ENCODE measurements around the gene AATK. TPM values are rescaled to one million over a fixed set of nuclear protein-coding genes. Genes with fewer than 3 reads are reported as not detected.

Gene AATK
- total and polyA plus RNA-seq, 10 donors = 2.5 to 69.5 (median 20.1) TPM

- intact Hi-C loops (cut with DNase I; ENCODE audit: low total_unique reads) = no loop called here
- peak; percentile 64 for DNase-seq
- H3K4me3 ChIP-seq = no peak overlapping the region
- peaks cover 11 to 54% (median 38%) of the 10 kb centered on the region in 6 donors for H3K4me1 ChIP-seq
- H3K27ac ChIP-seq = no peak overlapping the region
- no peaks in the 10 kb centered on the region for H3K9me3 ChIP-seq
- WGBS, 5 donors = 82 to 94% (median 88%) methylated on average over 5 to 15 of the region's 15 CpGs
- no peak for TF ChIP-seq POLR2AphosphoS5 (IDR thresholded peaks at IDR 0.05)
- TF ChIP-seq CTCF (IDR thresholded peaks at IDR 0.05 in 8 of 11, conservative IDR thresholded peaks at IDR 0.05 in 3 of 11) = no peak
- TF ChIP-seq POLR2A (IDR thresholded peaks at IDR 0.05) = no peak
- peaks cover 0 to 84% (median 28%) of the 10 kb centered on the region in 7 donors for H3K27me3 ChIP-seq (replicated peaks in 1 of 7)
- no peaks in the 10 kb centered on the region for H3K36me3 ChIP-seq
These were observed 2.2 kb downstream of the AATK start for GRCh38 chr17:81163703-81164370.

GRCh38 chr17:81163051-81163695, 2.8 kb downstream of the AATK start:
- intact Hi-C loops (cut with DNase I; ENCODE audit: low total_unique reads) = no loop called here
- H3K27ac ChIP-seq = no peak overlapping the region
- peaks cover 0 to 84% (median 28%) of the 10 kb centered on the region in 7 donors for H3K27me3 ChIP-seq (replicated peaks in 1 of 7)
- no peaks in the 10 kb centered on the region for H3K36me3 ChIP-seq
- H3K4me1 ChIP-seq = peaks cover 11 to 61% (median 41%) of the 10 kb centered on the region in 6 donors
- 86 to 94% (median 89%) methylated on average over 12 to 19 of the region's 19 CpGs for WGBS, 5 donors
- TF ChIP-seq POLR2AphosphoS5 (IDR thresholded peaks at IDR 0.05) (no peak), POLR2A (IDR thresholded peaks at IDR 0.05) (no peak), CTCF (IDR thresholded peaks at IDR 0.05 in 8 of 11, conservative IDR thresholded peaks at IDR 0.05 in 3 of 11) (no peak)
- no peaks in the 10 kb centered on the region for H3K9me3 ChIP-seq
- no peak overlapping the region for H3K4me3 ChIP-seq
- peak; percentile 72 for DNase-seq

DNA sequence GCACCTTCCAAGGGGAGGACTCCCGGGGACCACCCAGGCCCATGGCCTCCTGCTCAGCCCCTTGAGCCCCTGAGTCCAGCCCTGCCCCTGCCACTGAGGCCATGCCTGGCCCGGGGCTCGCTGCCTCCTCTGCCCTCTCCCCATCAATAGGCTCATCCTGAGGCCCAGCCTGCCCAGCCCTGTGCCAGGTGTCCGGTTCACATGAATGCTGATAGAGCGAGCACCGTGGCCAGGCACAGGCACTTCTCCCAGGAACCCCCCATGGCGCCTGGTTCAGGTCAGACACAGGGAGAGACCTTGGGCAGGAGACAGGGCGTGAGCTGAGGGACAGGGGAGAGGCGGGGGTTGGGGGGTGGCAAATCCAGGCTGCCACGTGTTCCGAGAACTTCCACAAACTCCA, 3.5 kb downstream of the AATK start:
- H3K4me1 ChIP-seq = peaks cover 11 to 67% (median 44%) of the 10 kb centered on the region in 6 donors
- DNase-seq = peak; percentile 70
- no peak for TF ChIP-seq POLR2A (IDR thresholded peaks at IDR 0.05)
- no peaks in the 10 kb centered on the region for H3K9me3 ChIP-seq
- 87 to 91% (median 90%) methylated on average over 7 to 11 of the region's 11 CpGs for WGBS, 5 donors
- H3K36me3 ChIP-seq = peaks cover 0 to 3% (median 0%) of the 10 kb centered on the region in 6 donors
- H3K4me3 ChIP-seq = no peak overlapping the region
- H3K27ac ChIP-seq = no peak overlapping the region
- intact Hi-C loops (cut with DNase I; ENCODE audit: low total_unique reads) = no loop called here
- H3K27me3 ChIP-seq (replicated peaks in 1 of 7) = peaks cover 0 to 80% (median 27%) of the 10 kb centered on the region in 7 donors

- peaks cover 0 to 3% (median 0%) of the 10 kb centered on the region in 6 donors for H3K36me3 ChIP-seq
- 83 to 94% (median 88%) methylated on average over 4 to 16 of the region's 16 CpGs for WGBS, 5 donors
- no peak overlapping the region for H3K27ac ChIP-seq
- intact Hi-C loops (cut with DNase I; ENCODE audit: low total_unique reads) = no loop called here
- peak; percentile 70 for DNase-seq
- no peak overlapping the region for H3K4me3 ChIP-seq
- H3K9me3 ChIP-seq = no peaks in the 10 kb centered on the region
- H3K27me3 ChIP-seq (replicated peaks in 1 of 7) = peaks cover 0 to 75% (median 23%) of the 10 kb centered on the region in 7 donors
- TF ChIP-seq POLR2AphosphoS5 (IDR thresholded peaks at IDR 0.05) (no peak), POLR2A (IDR thresholded peaks at IDR 0.05) (no peak), CTCF (IDR thresholded peaks at IDR 0.05 in 8 of 11, conservative IDR thresholded peaks at IDR 0.05 in 3 of 11) (no peak)
- peaks cover 11 to 69% (median 45%) of the 10 kb centered on the region in 6 donors for H3K4me1 ChIP-seq
These were observed 4.0 kb downstream of the AATK start for GRCh38 chr17:81161972-81162371.
